LNCAP (cell line): ENCODE measurements around the gene NT5DC2.

ENCODE experiments used
- CTCF ChIP-seq: fragments of 450-650 bp; IDR thresholded peaks from 2 replicates; pipeline ENCODE4 v1.5.1; 2017; ENCODE audit warnings: mild to moderate bottlenecking

The NT5DC2 gene

GRCh38 chr3:52546111-52546901 lies 12.6 kb upstream of the NT5DC2 start:
- TF ChIP-seq CTCF: no peak

GRCh38 chr3:52544937-52545336 lies 11.3 kb upstream of the NT5DC2 start:
- no peak for TF ChIP-seq CTCF

- TF ChIP-seq CTCF: no peak
These were observed 7.4 kb upstream of the NT5DC2 start for GRCh38 chr3:52541050-52541449.

- no peak for TF ChIP-seq CTCF
These were observed 5.5 kb upstream of the NT5DC2 start for GRCh38 chr3:52539010-52539653.

- TF ChIP-seq CTCF: no peak
These were observed 4.2 kb upstream of the NT5DC2 start for GRCh38 chr3:52537726-52538421.

- no peak for TF ChIP-seq CTCF
These were observed 3.5 kb upstream of the NT5DC2 start for GRCh38 chr3:52537165-52537620.

GRCh38 chr3:52536369-52537164 lies 2.9 kb upstream of the NT5DC2 start, which contains the start of gene UQCC5:
Gene UQCC5 (plus strand): TSS chr3:52536605. CDS start chr3:52536756, 151 bp downstream.
- TF ChIP-seq CTCF: no peak
